GM12892 (cell line): ENCODE measurements around the gene INPP4A.

Experiments used
- POLR2A ChIP-seq: IDR thresholded peaks from 2 replicates; pipeline ENCODE4 v1.6.1; 2011; ENCODE audit warnings: low read depth, low read length, control low read depth
- POLR2AphosphoS5 ChIP-seq: IDR thresholded peaks from 2 replicates; pipeline ENCODE4 v1.6.1; 2011; ENCODE audit warnings: low read depth, low read length, control low read depth

DNA sequence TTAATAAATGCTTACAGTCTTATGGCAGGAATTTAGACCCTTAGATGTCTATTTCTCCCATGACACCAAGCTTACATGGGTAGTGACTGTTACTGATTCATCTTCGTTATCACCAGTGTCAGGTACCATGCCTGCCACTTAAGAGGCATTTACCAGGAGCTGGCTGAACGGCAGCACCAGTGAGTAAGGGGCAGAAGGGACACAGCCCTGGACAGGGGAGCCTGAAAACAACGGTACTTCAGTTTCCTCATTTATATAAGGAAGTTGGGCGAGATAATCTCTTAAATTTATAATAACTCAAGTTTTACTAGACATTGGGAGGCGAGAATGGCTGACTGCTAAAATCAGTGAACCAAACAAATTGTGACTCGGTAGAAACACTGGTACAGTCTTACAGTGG lies 162.4 kb downstream of the INPP4A start:
- TF ChIP-seq POLR2A: no peak
- no peak for TF ChIP-seq POLR2AphosphoS5
